Measurements from ENCODE around the gene PARS2.
"Not testable (repeated sequence)": the region's sequence is repeated elsewhere in the genome, so short reads cannot be mapped to it uniquely, and the experiment has no call there.

Gene PARS2

GRCh38 chr1:54800041-54800898 lies 35.9 kb upstream of the PARS2 start:
- DNase-seq (ENCODE audit: low spot score): no peak

GRCh38 chr1:54798769-54799641 lies 34.7 kb upstream of the PARS2 start:
- peak; percentile 18 for DNase-seq (ENCODE audit: low spot score)

GRCh38 chr1:54798206-54798605 lies 33.9 kb upstream of the PARS2 start:
- DNase-seq (ENCODE audit: low spot score): no peak

- DNase-seq (ENCODE audit: low spot score): no peak
Observed at GRCh38 chr1:54796902-54797301, 32.6 kb upstream of the PARS2 start.

- no peak for DNase-seq (ENCODE audit: low spot score)
Observed at GRCh38 chr1:54795841-54796468, 31.6 kb upstream of the PARS2 start.

GRCh38 chr1:54795356-54795665 lies 31.0 kb upstream of the PARS2 start:
- DNase-seq (ENCODE audit: low spot score): no peak

- DNase-seq (ENCODE audit: low spot score): no peak
Observed at GRCh38 chr1:54794451-54795355, 30.4 kb upstream of the PARS2 start.

GRCh38 chr1:54792686-54793282 lies 28.5 kb upstream of the PARS2 start:
- no peak for DNase-seq (ENCODE audit: low spot score)

GRCh38 chr1:54791880-54792522 lies 27.7 kb upstream of the PARS2 start:
- DNase-seq (ENCODE audit: low spot score): peak; percentile 27

- DNase-seq (ENCODE audit: low spot score): no peak
Observed at GRCh38 chr1:54788459-54788858, 24.1 kb upstream of the PARS2 start.

GRCh38 chr1:54787604-54788003 lies 23.3 kb upstream of the PARS2 start:
- DNase-seq (ENCODE audit: low spot score): no peak

GRCh38 chr1:54786778-54787177 lies 22.5 kb upstream of the PARS2 start:
- no peak for DNase-seq (ENCODE audit: low spot score)

GRCh38 chr1:54784066-54784465 lies 19.7 kb upstream of the PARS2 start:
- no peak for DNase-seq (ENCODE audit: low spot score)

GRCh38 chr1:54782588-54782987 lies 18.3 kb upstream of the PARS2 start:
- no peak for DNase-seq (ENCODE audit: low spot score)

- no peak for DNase-seq (ENCODE audit: low spot score)
Observed at GRCh38 chr1:54782156-54782555, 17.8 kb upstream of the PARS2 start.

- DNase-seq (ENCODE audit: low spot score): no peak
Observed at GRCh38 chr1:54781023-54781723, 16.9 kb upstream of the PARS2 start.

- no peak for DNase-seq (ENCODE audit: low spot score)
Observed at GRCh38 chr1:54777431-54777830, 13.1 kb upstream of the PARS2 start.

GRCh38 chr1:54777011-54777410 lies 12.7 kb upstream of the PARS2 start:
- DNase-seq (ENCODE audit: low spot score): no peak

GRCh38 chr1:54775828-54776721 lies 11.8 kb upstream of the PARS2 start:
- not testable (repeated sequence) for DNase-seq (ENCODE audit: low spot score)

Measured in CD4-positive, alpha-beta T cell treated with Interleukin-15 for 4 hours (primary cell).